Stomach smooth muscle (tissue), 2 donors: ENCODE data around the gene COL23A1.

Experiments
- H3K27ac ChIP-seq: one replicate; pipeline ENCODE4 v1.7.0; 2013; ENCODE audit warnings: mild to moderate bottlenecking, low read length, inconsistent platforms
- H3K27me3 ChIP-seq, 2 donors: one replicate each; pipeline ENCODE4 v1.7.0; 2013; ENCODE audit warnings: low read length in 2 of 2; ENCODE audit not compliant: insufficient read depth in 2 of 2, control insufficient read depth in 1 of 2
- H3K36me3 ChIP-seq, 2 donors: one replicate each; pipeline ENCODE4 v1.7.0; 2013; ENCODE audit warnings: low read length in 2 of 2; ENCODE audit not compliant: control insufficient read depth in 2 of 2, insufficient read depth in 2 of 2
- H3K4me1 ChIP-seq: one replicate; pipeline ENCODE4 v1.7.0; 2013; ENCODE audit warnings: low read length; ENCODE audit not compliant: control insufficient read depth, insufficient read depth
- H3K4me3 ChIP-seq, 2 donors: one replicate each; pipeline ENCODE4 v1.7.0; 2013; ENCODE audit warnings: low read length in 2 of 2
- H3K9ac ChIP-seq, 2 donors: one replicate each; pipeline ENCODE4 v1.7.0; 2013; ENCODE audit warnings: low read length in 2 of 2, mild to moderate bottlenecking in 1 of 2
- H3K9me3 ChIP-seq, 2 donors: one replicate each; pipeline ENCODE4 v1.7.0; 2013; ENCODE audit warnings: low read length in 2 of 2; ENCODE audit not compliant: control insufficient read depth in 2 of 2
- donor health status: healthy.
- donor health status: Pancreatic carcinoma.

Gene COL23A1

DNA sequence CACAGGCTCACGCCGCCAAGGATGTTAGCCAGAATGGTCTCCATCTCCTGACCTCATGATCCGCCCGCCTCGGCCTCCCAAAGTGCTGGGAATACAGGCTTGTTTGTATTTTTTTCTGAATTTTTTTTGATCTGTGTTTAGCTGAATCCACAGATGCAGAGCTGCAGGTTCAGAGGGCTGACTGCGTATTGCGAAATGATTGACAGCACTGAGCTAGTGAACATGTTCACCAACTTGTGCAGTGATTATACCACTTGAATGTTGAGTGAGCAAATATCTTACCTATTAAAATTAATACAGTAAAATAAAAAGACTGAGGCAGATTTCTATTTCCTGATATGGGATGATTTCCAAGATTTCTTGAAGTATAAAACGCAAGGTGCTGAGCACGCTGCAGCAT lies 234.5 kb downstream of the COL23A1 start:
- Histone ChIP-seq H3K27me3 (peaks cover 0 to 8% of the 10 kb centered on the region in 2 donors), H3K4me3 (no peak overlapping the region), H3K9ac (no peak overlapping the region), H3K36me3 (no peaks in the 10 kb centered on the region), H3K27ac (no peak overlapping the region), H3K4me1 (peaks cover 9% of the 10 kb centered on the region), H3K9me3 (no peaks in the 10 kb centered on the region)

- Histone ChIP-seq H3K4me3 (no peak overlapping the region), H3K9me3 (no peaks in the 10 kb centered on the region), H3K9ac (no peak overlapping the region), H3K36me3 (no peaks in the 10 kb centered on the region), H3K27ac (no peak overlapping the region), H3K27me3 (peaks cover 0 to 12% of the 10 kb centered on the region in 2 donors), H3K4me1 (peaks cover 9% of the 10 kb centered on the region)
These were observed 236.7 kb downstream of the COL23A1 start for GRCh38 chr5:178353461-178353860.

DNA sequence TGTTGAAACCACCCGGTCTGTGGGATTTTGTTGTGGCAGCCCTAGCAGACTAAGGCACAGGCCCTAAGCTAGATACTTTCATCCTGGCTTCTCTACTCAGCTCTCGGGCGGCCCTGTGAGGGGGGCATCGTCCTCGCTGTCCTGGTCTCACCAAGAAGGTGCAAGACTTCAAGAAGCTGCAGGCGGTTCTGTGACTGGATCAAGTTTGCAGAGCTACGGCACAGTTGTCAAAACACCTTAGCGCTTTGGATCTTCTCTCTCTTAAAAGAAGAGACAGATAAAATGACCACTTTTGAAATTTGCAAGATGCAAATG lies 238.2 kb downstream of the COL23A1 start:
- Histone ChIP-seq H3K27me3 (peaks cover 0 to 12% of the 10 kb centered on the region in 2 donors), H3K9me3 (no peaks in the 10 kb centered on the region), H3K27ac (no peak overlapping the region), H3K9ac (no peak overlapping the region), H3K4me1 (peaks cover 9% of the 10 kb centered on the region), H3K36me3 (no peaks in the 10 kb centered on the region), H3K4me3 (no peak overlapping the region)

DNA sequence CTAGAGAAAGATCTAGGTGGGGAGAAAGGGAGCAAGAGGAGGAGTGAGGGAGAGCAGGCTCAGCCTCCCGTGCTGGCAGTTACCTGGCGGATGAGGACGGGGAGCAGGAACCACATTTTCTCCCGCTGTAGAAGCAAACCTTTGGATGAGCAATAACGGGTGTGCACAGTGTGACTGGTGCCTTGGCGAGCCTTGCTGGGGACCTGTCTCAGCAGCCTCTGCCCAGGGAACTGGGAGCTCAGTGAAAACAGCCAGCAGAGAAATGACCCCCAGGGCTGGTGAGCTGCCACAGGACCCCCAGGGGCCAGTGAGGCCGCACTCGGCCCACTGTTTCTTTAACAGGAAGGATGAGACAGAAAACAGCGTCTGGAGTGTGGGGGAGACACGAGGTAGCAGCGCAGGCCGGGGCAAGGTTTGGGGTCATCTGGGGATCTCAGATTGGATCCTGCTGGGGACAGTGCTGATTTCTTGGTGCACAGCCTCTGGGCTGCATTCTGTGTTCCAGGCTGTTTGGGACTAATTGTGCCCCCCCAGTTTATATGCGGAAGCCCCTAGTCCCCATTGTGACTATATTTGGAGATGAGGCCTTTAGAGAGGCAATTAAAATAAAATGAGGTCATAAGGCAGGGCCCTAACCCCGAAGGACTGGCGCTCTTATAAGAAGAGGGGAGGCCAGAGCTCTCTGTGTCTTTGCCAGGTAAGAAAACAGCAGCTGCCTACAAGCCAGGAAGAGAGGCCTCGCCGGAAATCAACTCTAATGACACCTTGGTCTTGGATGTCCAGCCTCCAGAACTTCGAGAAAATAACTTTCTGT lies 238.8 kb downstream of the COL23A1 start:
- H3K4me3 ChIP-seq, result no peak overlapping the region
- no peak overlapping the region for H3K9ac ChIP-seq
- no peak overlapping the region for H3K27ac ChIP-seq
- H3K4me1 ChIP-seq, result peaks cover 4% of the 10 kb centered on the region
- H3K27me3 ChIP-seq, result peaks cover 0 to 12% of the 10 kb centered on the region in 2 donors
- no peaks in the 10 kb centered on the region for H3K9me3 ChIP-seq
- H3K36me3 ChIP-seq, result no peaks in the 10 kb centered on the region

- Histone ChIP-seq H3K4me3 (no peak overlapping the region), H3K36me3 (no peaks in the 10 kb centered on the region), H3K9ac (no peak overlapping the region), H3K27ac (no peak overlapping the region), H3K27me3 (peaks cover 0 to 4% of the 10 kb centered on the region in 2 donors), H3K9me3 (no peaks in the 10 kb centered on the region), H3K4me1 (no peaks in the 10 kb centered on the region)
These were observed 239.6 kb downstream of the COL23A1 start for GRCh38 chr5:178350361-178351220.

GRCh38 chr5:178349625-178350353 lies 240.4 kb downstream of the COL23A1 start:
- Histone ChIP-seq H3K9me3 (no peaks in the 10 kb centered on the region), H3K27ac (no peak overlapping the region), H3K27me3 (peaks cover 0 to 4% of the 10 kb centered on the region in 2 donors), H3K9ac (no peak overlapping the region), H3K4me3 (no peak overlapping the region), H3K4me1 (no peaks in the 10 kb centered on the region), H3K36me3 (no peaks in the 10 kb centered on the region)

DNA sequence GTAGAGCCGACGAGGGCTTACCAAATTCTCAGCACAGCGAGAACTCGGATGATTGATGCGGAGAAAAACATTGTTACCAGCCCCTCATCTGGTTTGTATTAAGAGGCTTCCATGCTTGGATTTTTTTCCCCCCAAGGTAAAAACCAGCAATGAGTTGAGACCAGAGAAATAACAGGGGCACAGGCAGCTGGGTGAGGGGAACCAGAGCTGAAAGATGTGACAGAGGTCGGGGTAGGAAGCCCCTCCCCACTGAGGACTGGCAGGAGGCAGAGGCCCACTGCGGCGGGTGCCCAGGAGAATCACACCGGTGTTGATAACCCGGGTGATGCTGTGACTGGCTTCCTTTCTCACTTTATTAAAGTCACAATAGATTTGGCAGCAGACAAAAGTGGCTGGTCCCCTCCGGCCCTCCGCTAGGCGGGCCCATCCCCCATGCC lies 241.1 kb downstream of the COL23A1 start:
- Histone ChIP-seq H3K9me3 (no peaks in the 10 kb centered on the region), H3K27me3 (peaks cover 0 to 4% of the 10 kb centered on the region in 2 donors)

GRCh38 chr5:178348356-178349074 lies 241.7 kb downstream of the COL23A1 start:
- Histone ChIP-seq H3K27ac (no peak overlapping the region), H3K27me3 (peaks cover 0 to 4% of the 10 kb centered on the region in 2 donors), H3K4me3 (no peak overlapping the region)

More for the DNA sequence above, 241.1 kb downstream of the COL23A1 start:
- no peak overlapping the region for H3K4me3 ChIP-seq
- H3K4me1 ChIP-seq, result no peaks in the 10 kb centered on the region
- H3K27ac ChIP-seq, result no peak overlapping the region
- H3K9ac ChIP-seq, result no peak overlapping the region
- H3K36me3 ChIP-seq, result no peaks in the 10 kb centered on the region

GRCh38 chr5:178347956-178348355 lies 242.2 kb downstream of the COL23A1 start:
- Histone ChIP-seq H3K9me3 (no peaks in the 10 kb centered on the region), H3K27ac (no peak overlapping the region), H3K36me3 (no peaks in the 10 kb centered on the region), H3K9ac (no peak overlapping the region), H3K27me3 (peaks cover 0 to 4% of the 10 kb centered on the region in 2 donors), H3K4me3 (no peak overlapping the region), H3K4me1 (no peaks in the 10 kb centered on the region)

More at GRCh38 chr5:178348356-178349074, 241.7 kb downstream of the COL23A1 start:
- Histone ChIP-seq H3K4me1 (no peaks in the 10 kb centered on the region), H3K9me3 (no peaks in the 10 kb centered on the region), H3K9ac (no peak overlapping the region), H3K36me3 (no peaks in the 10 kb centered on the region)
